Endometrial microvascular endothelial cells (primary cell): ENCODE data around the gene PUS10. TPM values are rescaled to one million over a fixed set of nuclear protein-coding genes. Genes with fewer than 3 reads are reported as not detected.

Source experiments
- in situ Hi-C: cut with HindIII; loops from 2 replicates; pipeline ENCODE4 v1.10.0; 2017; ENCODE audit warnings: low sequenced_read_pairs, low pct_unique_long_range_greater_than_20kb; ENCODE audit errors: inconsistent ontology term
- total RNA-seq: library from RNA; depleted of rRNA; stranded (reverse); fragments of >200 nt; gene quantifications from one replicate; pipeline ENCODE4 v1.2.3, GENCODE V29; 2015; ENCODE audit errors: inconsistent ontology term

PUS10 gene
- total RNA-seq, 1 donor from 2014 or later, result 9.4 TPM

DNA sequence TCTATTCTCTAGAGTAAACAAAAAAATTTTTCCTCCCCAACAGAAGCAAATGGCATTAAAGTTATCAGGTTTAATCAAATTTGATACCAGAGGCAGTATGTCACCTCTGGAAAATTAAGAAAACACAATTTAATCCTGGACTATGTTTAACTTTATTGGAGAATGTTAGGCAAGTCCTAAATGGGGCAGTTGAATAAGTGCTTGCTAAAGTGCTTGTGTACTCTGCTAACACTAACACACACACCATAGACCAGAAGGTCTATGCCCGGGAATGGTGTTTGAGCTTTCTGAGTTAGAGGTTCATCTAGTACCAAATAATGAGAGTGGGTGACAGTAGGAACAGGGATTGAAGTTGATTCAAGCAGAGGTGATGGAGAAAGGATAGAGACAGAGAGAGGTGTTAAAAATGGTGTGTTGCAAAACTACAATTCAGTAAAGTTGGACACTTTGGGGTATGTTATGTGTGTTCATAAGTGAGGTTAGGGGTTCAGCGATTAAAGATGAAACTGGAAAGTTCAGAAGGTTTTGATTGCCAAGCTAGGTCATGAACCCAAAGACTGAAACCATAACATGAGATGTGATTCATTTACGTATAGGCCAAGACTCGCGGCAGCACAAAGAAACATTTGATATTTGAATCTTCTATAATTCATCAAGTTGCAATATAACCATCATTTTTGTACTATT lies 41.0 kb downstream of the PUS10 start:
- in situ Hi-C loops, result no loop called here

- in situ Hi-C loops, result no loop called here
Measured at GRCh38 chr2:60976256-60976850, 41.7 kb downstream of the PUS10 start.

DNA sequence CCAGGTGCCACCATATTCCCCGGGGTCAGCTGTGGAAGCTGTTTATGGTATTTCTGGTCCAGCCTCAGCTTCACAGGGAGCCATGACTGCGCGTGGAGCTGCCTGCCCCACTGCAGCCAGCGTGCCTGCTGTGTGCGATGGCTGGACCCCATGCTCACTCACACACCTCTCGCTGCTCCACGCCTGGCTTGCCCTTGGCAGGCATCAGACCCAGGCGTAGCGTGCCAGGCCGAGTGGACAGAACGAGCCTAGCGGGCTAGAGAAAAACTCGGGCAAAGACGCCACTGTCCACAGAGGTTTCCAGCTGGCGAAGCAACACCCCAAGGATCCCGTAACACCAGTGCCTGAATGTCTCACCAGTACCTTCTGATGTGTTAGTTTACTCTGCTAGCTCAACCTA lies 43.4 kb downstream of the PUS10 start:
- in situ Hi-C loops, result no loop called here

DNA sequence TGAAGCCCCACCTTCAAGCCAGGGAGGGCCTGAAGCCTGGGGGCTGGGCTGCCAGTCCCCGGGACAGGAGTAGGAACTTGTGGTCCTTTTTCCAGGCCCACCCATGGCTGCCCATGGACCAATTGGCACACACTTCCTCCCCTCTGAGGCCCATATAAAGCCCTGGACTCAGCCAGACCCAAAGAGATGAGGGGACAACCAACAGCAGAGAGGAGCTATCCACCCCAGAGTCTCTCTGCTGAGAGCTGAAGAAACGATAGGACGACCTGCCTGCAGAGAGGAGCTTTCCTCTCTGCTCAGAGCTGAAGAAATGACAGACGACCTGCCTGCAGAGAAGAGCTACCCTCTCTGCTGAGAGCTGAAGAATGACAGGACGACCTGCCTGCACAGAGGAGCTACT lies 44.4 kb downstream of the PUS10 start:
- in situ Hi-C loops, result no loop called here

GRCh38 chr2:60972889-60973656 lies 45.0 kb downstream of the PUS10 start:
- in situ Hi-C loops, result no loop called here

DNA sequence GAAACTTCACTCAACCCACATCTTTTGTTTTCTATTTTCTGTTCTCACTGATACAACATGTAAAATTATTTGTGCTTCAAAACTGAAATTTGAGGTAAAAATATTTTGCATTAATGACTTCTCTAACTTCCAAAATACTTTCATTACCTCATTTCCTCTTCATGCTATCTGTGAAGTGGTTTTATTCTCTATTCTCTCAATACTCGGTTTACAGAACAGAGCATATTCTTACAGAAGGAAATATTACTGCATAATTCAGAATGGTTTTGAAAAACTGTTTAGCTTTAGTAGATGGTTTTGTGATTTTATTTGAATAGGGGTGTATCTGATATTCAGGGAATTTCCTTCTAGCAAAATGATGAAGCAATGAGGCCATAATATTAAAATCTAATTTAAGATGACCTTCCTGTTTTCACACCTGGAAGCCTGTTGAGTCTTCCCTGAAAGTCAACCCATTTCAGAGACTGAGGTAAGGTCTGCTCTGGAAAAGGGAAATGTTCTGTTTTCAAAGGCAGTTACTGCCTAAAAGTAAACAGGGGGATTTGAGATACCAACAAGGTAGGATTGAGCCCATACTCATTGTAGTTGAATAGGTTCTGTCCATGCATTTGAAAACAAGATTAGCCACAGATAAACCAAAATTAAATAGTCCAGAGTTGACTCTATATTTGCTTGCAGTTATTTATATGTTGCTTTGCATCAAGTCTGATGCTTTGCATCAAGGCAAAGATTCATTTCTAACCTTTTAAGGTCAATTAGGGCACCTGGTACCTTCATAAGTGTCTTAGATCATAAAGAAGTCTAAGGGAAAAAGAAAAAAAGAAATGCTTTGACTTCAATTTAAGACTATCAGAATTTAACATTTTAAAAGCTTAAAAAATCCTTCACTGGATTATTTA lies 51.3 kb downstream of the PUS10 start:
- in situ Hi-C loops, result no loop called here

DNA sequence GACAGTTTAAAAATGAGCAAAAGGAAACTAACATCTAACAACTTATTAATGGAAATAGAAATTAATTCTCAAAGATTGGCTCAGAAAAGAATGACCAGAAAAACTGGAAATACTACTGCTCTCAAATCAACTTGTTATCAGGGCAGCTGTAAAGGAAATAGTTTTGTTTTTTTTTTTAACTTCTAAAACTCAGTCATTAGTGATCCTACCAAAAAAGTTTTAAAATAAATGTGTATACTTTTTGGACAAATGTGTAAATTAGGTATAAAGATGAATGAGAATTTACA lies 52.6 kb downstream of the PUS10 start:
- in situ Hi-C loops, result no loop called here

- in situ Hi-C loops, result no loop called here
Measured at GRCh38 chr2:60964651-60965498, 53.2 kb downstream of the PUS10 start.

DNA sequence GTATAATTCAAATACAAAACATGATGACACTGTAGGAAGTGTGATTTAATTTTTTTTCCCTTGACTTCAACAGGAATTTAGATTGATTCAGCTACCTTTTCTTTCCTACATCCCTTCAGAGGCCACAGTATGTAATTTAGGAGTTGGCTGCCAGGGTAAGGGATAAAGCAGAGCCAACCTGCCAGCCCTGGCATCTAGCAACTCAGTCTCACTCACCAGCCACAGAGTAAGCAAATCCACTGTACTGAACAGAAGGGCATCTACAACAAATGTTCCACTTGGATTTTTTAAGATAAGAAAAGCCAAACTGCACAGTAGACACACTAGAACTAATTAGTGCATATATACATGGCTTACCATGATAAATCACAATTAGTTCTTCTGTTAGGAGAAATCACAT lies 54.9 kb downstream of the PUS10 start:
- in situ Hi-C loops, result no loop called here

DNA sequence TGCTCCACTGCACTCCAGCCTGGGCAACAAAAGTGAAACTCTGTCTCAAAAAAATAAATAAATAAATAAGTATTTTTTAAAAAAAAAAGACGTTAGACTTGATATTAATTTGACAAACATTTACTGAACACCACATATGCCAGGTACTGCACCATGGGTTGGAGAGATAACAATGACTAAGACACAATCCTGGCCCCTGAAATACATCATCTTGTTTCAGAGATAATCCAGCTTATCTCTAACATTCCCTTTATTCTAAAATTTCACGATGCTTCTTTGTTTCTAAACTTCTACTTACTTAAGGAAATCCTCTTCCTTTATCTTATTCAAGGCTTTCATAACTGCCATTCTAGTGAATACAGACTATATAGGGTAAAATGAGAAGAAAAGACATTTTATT lies 55.5 kb downstream of the PUS10 start:
- in situ Hi-C loops, result no loop called here

DNA sequence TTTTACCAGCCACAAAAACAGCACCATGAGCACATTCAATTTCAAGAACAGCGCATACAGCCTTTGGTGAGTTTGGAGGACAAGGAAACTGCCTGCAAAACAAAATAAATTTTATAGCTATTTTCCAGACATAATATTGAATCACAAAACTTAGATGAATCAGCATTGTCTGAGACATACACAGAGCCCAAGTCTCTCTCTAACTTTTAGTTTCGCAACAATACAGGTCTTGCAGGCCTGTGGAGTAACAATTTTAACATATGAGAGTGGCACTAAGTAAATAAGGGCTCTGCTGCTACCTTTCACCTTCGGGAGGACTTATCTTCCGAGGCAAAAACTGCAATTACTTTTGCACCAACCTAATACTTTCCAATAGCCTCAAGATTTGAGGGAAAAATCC lies 56.6 kb downstream of the PUS10 start:
- in situ Hi-C loops, result no loop called here

DNA sequence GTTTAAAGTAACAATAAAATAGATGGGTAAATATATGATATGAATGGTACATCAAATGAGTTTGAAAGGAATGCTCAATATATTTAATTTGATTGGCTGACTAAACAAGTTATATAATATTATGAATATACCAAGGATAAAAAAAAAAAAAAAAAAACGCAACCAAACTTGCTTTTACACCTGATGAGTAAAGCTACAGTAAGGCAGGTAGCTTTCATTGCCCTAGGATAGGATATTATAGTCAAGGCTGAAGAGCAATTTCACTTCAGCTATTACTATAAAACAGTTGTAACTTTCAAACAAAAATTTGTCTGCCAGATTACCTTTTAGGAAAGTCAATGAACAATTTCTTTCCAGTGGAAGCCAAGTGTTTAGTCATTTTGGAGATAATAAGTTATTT lies 57.3 kb downstream of the PUS10 start:
- in situ Hi-C loops, result no loop called here

DNA sequence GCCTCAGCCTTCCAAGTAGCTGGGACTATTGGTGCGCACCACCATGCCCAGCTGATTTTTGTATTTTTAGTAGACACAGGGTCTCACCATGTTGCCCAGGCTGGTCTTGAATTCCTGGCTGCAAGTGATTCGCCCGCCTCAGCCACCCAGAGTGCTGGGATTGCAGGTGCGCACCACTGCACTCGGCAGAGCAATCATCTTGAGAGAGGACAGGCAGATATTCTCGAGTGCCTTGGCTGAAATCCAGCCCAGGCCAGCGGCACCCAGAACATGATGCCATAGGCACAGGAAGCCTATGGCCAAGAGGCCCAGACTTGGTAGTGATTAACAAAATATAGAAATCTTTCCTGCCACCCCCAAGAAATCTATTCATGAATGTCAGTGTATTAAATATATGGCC lies 58.6 kb downstream of the PUS10 start:
- in situ Hi-C loops, result no loop called here

GRCh38 chr2:60958800-60959199 lies 59.3 kb downstream of the PUS10 start:
- in situ Hi-C loops, result no loop called here

DNA sequence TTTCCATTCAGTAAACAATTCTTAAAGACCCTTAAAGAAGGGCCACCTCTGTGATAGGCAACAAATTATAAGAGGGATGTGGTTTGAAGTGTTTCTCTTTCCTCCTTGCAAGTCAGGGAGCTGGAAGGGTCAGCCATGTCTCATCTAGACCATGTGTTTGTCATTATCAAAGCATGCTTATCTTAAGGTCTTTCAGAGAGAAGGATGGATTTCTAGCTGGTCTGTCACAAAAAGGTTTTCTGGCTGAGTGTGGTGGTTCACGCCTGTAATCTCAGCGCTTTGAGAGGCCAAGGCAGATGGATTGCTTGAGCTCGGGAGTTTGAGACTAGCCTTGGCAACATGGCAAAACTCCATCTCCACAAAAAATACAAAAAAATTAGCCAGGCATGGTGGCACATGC lies 59.7 kb downstream of the PUS10 start:
- in situ Hi-C loops, result no loop called here

GRCh38 chr2:60957643-60958042 lies 60.4 kb downstream of the PUS10 start:
- in situ Hi-C loops, result no loop called here

DNA sequence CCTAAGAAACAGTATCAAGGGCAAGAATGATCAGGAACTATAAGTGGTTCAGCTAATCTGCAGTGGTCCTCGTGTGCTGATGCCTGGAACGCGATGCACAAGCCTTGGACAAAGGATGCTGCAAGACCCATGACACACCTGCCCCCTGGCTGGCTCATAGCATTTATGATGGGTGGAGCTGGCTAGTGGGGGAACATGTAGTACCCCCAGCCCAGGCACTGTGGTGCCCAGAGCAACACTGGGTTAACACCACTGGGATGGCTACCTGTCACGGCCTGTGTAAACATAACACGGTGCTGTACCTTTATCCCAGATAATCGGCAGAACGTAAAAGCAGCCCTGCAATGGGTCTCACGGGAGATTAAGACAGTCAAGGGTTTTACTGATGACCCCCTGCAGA lies 60.8 kb downstream of the PUS10 start:
- in situ Hi-C loops, result no loop called here

- in situ Hi-C loops, result no loop called here
Measured at GRCh38 chr2:60954139-60954538, 63.9 kb downstream of the PUS10 start.
